Stimulated activated CD8-positive, alpha-beta memory T cell treated with anti-CD3 and anti-CD28 coated beads, Interleukin-4, amount 100 ng/mL, for 1 hour (primary cell): ENCODE results near the gene ASAH2B.
"Not testable (repeated sequence)": the region's sequence is repeated elsewhere in the genome, so short reads cannot be mapped to it uniquely, and the experiment has no call there.

Experiments used
- DNase-seq, 2 donors: peaks; one replicate each; pipeline ENCODE4 v3.0.0-alpha.2; 2020; ENCODE audit warnings: low read depth in 2 of 2, low spot score in 1 of 2

ASAH2B gene

GRCh38 chr10:50739618-50740292, at the start of gene ASAH2B:
ASAH2B (plus strand) TSS chr10:50739936; CDS start chr10:50745131, 5,195 bp downstream.
- DNase-seq, result peak; percentile 49 to 56

- DNase-seq, result not testable (repeated sequence)
Measured at GRCh38 chr10:50697819-50698218, 41.9 kb upstream of the ASAH2B start.

GRCh38 chr10:50701947-50702346, 37.8 kb upstream of the ASAH2B start:
- not testable (repeated sequence) for DNase-seq

DNA sequence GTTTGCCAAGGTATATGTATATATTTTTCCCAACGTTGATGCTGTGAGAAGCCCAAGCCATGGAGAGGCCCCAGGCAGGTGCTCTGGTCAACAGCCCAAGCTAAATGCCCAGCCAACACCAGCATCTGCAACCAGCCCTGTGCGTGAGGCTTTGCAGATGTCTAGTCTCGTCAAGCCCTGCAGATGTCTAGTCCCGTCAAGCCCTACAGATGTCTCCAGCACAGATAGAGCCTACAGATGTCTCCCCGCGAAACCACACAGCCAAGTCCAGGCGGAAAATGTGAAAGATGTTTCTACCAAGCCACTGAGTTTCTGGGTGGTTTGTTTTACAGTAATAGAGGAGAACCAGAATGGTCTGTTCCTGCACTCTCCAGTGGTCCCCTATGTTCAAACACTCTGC, 36.7 kb upstream of the ASAH2B start:
- DNase-seq, result not testable (repeated sequence)

GRCh38 chr10:50704436-50705079, 35.2 kb upstream of the ASAH2B start:
- not testable (repeated sequence) for DNase-seq

DNA sequence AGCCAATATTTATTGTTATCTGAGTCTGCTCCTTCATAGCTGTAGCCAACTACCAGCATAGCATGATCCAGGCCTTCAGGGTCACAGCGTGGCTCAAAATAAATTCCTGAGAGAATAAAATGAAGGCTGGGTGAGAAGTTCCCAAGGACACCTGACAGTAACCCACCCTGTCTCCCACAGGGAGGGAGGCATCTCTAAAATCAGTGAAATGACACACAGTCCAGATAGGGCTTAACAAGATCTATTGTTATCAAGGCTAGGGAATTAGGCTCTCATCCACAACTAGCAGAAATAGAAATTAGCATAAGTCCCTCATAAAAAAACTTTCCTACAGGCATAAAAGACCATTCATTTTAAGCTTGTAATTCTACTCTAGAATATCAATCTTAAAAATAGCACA, 33.7 kb upstream of the ASAH2B start:
- DNase-seq, result not testable (repeated sequence)

- not testable (repeated sequence) for DNase-seq
Measured at GRCh38 chr10:50710241-50710640, 29.5 kb upstream of the ASAH2B start.

GRCh38 chr10:50723812-50724211, 15.9 kb upstream of the ASAH2B start:
- DNase-seq, result not testable (repeated sequence)

GRCh38 chr10:50728112-50728511, 11.6 kb upstream of the ASAH2B start:
- not testable (repeated sequence) for DNase-seq

DNA sequence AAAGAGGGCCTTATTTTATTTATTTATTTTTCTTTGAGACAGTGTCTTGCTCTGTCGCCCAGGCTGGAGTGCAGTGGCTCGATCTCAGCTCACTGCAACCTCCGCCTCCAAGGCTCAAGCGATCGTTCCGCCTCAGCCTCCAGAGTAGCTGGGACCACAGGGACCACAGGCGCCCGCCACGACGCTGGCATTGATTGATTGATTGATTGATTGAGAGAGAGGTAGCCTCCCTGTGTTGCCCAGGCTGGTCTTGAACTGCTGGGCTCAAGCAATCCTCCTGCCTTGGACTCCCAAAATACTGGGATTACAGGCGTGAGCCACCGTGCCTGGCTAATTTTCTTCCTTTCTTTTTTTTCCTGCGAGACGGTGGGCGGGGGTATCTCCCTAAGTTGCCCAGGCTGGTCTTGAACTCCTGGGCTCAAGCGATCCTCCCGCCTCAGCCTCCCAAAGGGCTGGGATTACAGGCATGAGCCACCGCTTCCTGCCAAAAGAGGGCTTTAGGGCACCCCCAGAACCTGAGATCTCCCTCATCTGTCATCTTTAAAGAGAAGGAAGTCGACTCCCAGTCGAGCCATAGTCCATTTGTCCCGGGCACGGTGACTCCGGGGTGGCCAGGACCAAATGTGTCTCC, 634 bp upstream of the ASAH2B start:
- not testable (repeated sequence) for DNase-seq

- DNase-seq, result no peak
Measured at GRCh38 chr10:50740293-50740648, 535 bp downstream of the ASAH2B start.

DNA sequence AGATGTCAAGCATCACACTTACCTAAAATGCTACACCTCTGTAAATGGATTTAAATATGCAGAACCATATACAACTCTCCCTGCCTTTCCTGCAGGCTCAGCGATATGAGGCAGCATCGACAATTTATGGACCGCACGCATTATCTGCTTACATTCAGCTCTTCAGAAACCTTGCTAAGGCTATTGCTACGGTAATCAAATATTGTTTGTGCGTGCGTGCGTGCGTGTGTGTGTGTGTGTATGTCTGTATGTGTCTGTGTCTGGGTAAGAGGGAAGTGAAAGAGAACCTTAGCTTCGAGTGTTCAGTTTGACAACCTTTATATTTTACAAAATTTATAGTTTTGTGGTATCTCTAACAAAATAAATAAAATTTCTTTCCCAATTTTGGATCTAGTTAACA, 3.1 kb downstream of the ASAH2B start:
- DNase-seq, result not testable (repeated sequence)

- not testable (repeated sequence) for DNase-seq
Measured at GRCh38 chr10:50766774-50767513, 27.2 kb downstream of the ASAH2B start.

DNA sequence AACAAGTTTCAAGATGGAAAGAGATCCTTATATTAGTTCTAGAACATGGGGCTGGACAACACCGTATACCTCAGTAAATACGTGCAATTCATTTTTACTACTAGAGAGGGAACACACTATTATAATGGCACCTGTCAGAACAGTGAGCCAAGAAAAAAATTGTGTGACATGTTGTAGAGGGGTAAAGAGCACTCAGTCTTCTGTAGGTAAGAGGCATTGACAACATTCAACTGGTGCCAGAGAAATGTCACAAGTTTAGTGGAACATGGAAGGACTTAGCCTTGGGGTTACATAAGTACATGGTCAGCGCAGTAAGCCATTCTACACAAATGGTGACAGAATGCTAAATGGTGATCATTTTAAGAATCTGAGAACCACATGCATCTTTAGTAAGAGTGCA, 32.3 kb downstream of the ASAH2B start:
- not testable (repeated sequence) for DNase-seq

DNA sequence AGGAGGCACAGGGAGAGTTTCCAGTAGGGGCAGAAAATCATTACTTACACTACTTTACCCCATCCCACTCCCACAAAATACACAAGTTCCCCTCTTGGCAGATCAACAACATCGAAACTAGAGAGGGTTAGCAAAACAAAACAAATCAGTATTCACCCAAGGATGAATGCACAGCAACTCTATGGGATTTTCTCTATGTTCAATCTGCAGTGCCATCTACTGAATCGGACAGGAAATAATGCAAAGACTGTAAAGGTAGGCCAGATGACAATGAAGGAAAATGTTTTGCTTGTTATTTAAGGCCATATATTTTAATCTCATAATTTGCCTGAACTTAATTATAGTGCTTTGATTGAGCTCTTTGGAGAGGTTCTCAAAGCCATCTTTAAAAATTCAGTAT, 35.1 kb downstream of the ASAH2B start:
- DNase-seq, result not testable (repeated sequence)

GRCh38 chr10:50780036-50780435, 40.3 kb downstream of the ASAH2B start:
- not testable (repeated sequence) for DNase-seq

GRCh38 chr10:50782017-50782416, 42.3 kb downstream of the ASAH2B start:
- DNase-seq, result not testable (repeated sequence)

GRCh38 chr10:50787962-50788361, 48.2 kb downstream of the ASAH2B start:
- not testable (repeated sequence) for DNase-seq

DNA sequence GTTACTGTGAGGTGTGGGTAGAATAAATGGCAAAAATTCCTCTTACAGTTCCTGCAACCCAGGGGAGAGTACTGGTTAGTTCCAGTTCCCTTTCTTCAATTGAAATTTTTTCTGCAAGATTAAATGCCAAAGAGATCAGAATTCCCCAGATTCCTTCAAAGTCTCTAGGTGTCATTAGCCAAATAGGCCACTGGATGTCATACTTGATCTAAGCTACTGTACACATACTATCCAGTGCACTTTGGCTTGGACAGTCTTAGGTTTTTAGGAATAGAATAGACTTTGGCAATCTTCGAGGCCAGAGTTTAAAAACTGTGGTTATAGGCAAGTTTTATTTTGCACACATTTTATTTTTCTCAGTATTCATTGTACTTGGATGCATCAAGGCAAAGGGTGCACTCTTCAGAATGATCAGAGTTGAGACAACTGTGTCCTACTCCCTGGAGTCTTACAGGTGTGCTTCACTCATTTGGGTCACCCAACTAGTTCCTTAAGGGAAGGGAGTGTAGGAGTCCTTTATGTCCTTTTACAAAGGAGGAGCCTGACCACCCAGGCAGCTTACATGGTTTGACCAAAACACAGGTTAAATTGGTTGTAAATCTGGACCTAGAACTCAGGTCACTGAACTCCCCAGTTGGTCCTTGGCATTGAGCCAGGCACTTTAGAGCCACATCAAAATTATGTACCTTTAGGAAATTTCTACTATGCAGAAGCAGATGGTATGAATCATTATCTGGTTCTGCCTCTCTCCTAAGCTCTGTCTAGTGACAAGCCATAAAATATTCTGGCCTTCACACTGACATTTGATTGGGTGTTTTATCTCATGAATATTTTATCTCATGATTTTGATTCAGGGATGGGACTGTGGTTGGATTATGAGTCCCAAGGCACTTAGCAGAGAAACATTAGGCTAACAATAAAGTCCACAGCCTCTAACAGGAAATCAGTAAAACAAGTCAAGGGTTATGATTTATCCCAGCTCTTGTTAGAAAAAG, 49.5 kb downstream of the ASAH2B start:
- DNase-seq, result no peak

- DNase-seq, result no peak
Measured at GRCh38 chr10:50794490-50794889, 54.8 kb downstream of the ASAH2B start.
